ENCODE measurements around the gene IPO8. TPM values are rescaled to one million over a fixed set of nuclear protein-coding genes. Genes with fewer than 3 reads are reported as not detected.

The IPO8 gene
- 9.6 and 9.7 TPM in 2 replicates for total RNA-seq

DNA sequence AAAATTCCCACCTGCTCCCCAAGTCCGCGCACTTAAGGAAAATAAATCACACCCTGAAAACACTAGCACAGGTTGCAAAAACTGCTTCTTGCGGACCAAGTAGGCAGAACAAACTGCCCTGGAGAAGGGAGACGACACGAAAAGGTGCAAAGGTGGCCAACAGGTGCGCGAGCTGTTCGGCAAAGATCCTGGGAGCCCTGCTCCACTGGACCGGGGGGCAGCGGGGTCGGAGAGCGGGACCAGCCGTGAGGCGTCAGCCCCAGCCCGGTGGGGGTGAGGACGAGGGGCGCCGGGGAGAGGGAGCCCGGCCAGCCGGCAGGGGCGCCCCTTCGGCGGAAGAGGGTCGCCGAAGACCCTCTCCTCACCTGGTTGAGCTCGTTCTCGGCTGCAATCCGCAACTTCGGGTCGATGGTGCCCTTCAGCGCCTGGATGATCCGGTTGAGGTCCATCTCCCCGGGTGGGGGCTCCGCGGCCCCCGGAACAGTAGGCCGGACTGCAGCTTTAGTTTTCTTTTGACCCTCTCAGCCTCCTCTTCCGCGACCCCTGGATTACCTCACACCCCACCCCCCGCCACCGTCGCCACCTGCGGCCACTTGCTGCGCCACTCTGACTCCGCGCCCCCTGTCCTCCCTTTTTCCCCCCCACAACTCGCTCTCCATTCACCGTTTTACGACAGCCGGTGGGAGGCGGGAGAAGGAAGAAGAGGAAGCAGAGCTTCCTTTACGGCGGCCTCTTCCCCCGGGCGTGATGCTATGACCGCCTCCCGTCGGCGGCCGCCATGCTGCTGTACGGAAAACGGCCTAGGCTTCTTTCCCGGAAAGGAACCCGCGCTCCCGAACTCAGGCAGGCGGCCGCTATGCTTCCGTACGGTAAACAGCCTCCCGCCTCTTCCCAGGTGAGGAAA is at the start of gene IPO8:
TSS of gene IPO8 (minus strand) at position 671 of the 904 bp plus-strand sequence. CDS start at position 449, 222 bp downstream.

Other genes with a start within 250 kb of the IPO8 start
- gene CAPRIN2, start 59.1 kb upstream of the IPO8 start, total RNA-seq, result 12.3 and 13.2 TPM in 2 replicates
- gene TSPAN11, start 230.9 kb upstream of the IPO8 start, total RNA-seq, result 0.50 and 1.5 TPM in 2 replicates

All from bronchus fibroblast of lung (primary cell).